Osteocyte (in vitro differentiated cells): Measurements from ENCODE around the gene WNK2. TPM values are rescaled to one million over a fixed set of nuclear protein-coding genes. Genes with fewer than 3 reads are reported as not detected.

Experiments
- DNase-seq: peaks from one replicate; pipeline ENCODE4 v3.0.0; 2021; ENCODE audit warnings: mixed read lengths; ENCODE audit not compliant: unreplicated experiment; ENCODE audit errors: extremely low spot score
- H3K27ac Mint-ChIP-seq: one replicate; pipeline ENCODE4 v1.8.0; 2021; ENCODE audit warnings: mild to moderate bottlenecking, mixed read lengths; ENCODE audit not compliant: unreplicated experiment
- H3K27me3 Mint-ChIP-seq: one replicate; pipeline ENCODE4 v1.8.0; 2021; ENCODE audit warnings: mixed read lengths; ENCODE audit not compliant: unreplicated experiment
- H3K36me3 Mint-ChIP-seq: one replicate; pipeline ENCODE4 v1.8.0; 2021; ENCODE audit warnings: mixed read lengths; ENCODE audit not compliant: unreplicated experiment
- H3K4me1 Mint-ChIP-seq: one replicate; pipeline ENCODE4 v1.8.0; 2021; ENCODE audit warnings: mixed read lengths; ENCODE audit not compliant: unreplicated experiment
- H3K4me3 Mint-ChIP-seq: one replicate; pipeline ENCODE4 v1.8.0; 2021; ENCODE audit warnings: mild to moderate bottlenecking, moderate library complexity, mixed read lengths; ENCODE audit not compliant: unreplicated experiment
- H3K9me3 Mint-ChIP-seq: one replicate; pipeline ENCODE4 v1.8.0; 2021; ENCODE audit warnings: mixed read lengths; ENCODE audit not compliant: unreplicated experiment
- CTCF ChIP-seq: fragments of 200-600 bp; sonication (generic); IDR thresholded peaks from 2 replicates; pipeline ENCODE4 v1.5.0; 2021; ENCODE audit warnings: antibody characterized with exemption, mild to moderate bottlenecking, moderate library complexity
- total RNA-seq: library from RNA; stranded (reverse); gene quantifications from 2 replicates; pipeline ENCODE4 v1.2.1, GENCODE V29; 2021

WNK2 gene
- total RNA-seq, 1 donor from 2014 or later: not detected

GRCh38 chr9:93262537-93263310 is 78.8 kb downstream of the WNK2 start:
- DNase-seq: peak; percentile 70
- no peak for TF ChIP-seq CTCF
- Mint-ChIP-seq H3K9me3 (no peaks in the 10 kb centered on the region), H3K27ac (no peak overlapping the region), H3K4me1 (no peaks in the 10 kb centered on the region), H3K36me3 (no peaks in the 10 kb centered on the region), H3K27me3 (no peaks in the 10 kb centered on the region), H3K4me3 (no peak overlapping the region)

- DNase-seq: peak; percentile 67
- Mint-ChIP-seq H3K27me3 (no peaks in the 10 kb centered on the region), H3K4me1 (no peaks in the 10 kb centered on the region), H3K36me3 (no peaks in the 10 kb centered on the region), H3K9me3 (no peaks in the 10 kb centered on the region), H3K4me3 (no peak overlapping the region), H3K27ac (no peak overlapping the region)
- no peak for TF ChIP-seq CTCF
Observed at GRCh38 chr9:93263334-93264229, 79.6 kb downstream of the WNK2 start.

GRCh38 chr9:93264338-93265125 is 80.6 kb downstream of the WNK2 start:
- Mint-ChIP-seq H3K9me3 (no peaks in the 10 kb centered on the region), H3K4me1 (no peaks in the 10 kb centered on the region), H3K36me3 (no peaks in the 10 kb centered on the region), H3K4me3 (no peak overlapping the region), H3K27ac (no peak overlapping the region), H3K27me3 (no peaks in the 10 kb centered on the region)
- DNase-seq: peak; percentile 78
- TF ChIP-seq CTCF: no peak

- no peak overlapping the region for H3K4me3 Mint-ChIP-seq
- no peak for TF ChIP-seq CTCF
- H3K9me3 Mint-ChIP-seq: no peaks in the 10 kb centered on the region
- no peak overlapping the region for H3K27ac Mint-ChIP-seq
- H3K4me1 Mint-ChIP-seq: no peaks in the 10 kb centered on the region
- no peak for DNase-seq
- peaks cover 3% of the 10 kb centered on the region for H3K27me3 Mint-ChIP-seq
- no peaks in the 10 kb centered on the region for H3K36me3 Mint-ChIP-seq
Observed at GRCh38 chr9:93265301-93265971, 81.5 kb downstream of the WNK2 start.
